Activated CD8-positive, alpha-beta T cell treated with anti-CD3 and anti-CD28 coated beads for 36 hours (primary cell): Measurements from ENCODE around the gene SLX4IP. TPM values are rescaled to one million over a fixed set of nuclear protein-coding genes. Genes with fewer than 3 reads are reported as not detected.

Source experiments
- ATAC-seq: fragments of 200-7000 bp; cut with Tn5 transposase; one replicate; pipeline ENCODE4 v1.10.0; 2021; ENCODE audit warnings: mild to moderate bottlenecking, moderate library complexity
- CTCF ChIA-PET: fragments of 350-600 bp; sonication (Branson Sonifier 250); formaldehyde crosslinking; loops from one replicate; lab custom pipeline; 2021; ENCODE audit warnings: antibody characterized with exemption; lab: Charles Lee
- POLR2A ChIA-PET: fragments of 350-600 bp; sonication (Branson Sonifier 250); formaldehyde crosslinking; loops from one replicate; lab custom pipeline; 2021; ENCODE audit warnings: antibody characterized with exemption; lab: Charles Lee
- DNase-seq: peaks from one replicate; pipeline ENCODE4 v3.0.0-alpha.2; 2020
- H3K27ac Mint-ChIP-seq: one replicate; pipeline ENCODE4 v1.8.0; 2021; ENCODE audit warnings: mild to moderate bottlenecking, mixed read lengths
- H3K27me3 Mint-ChIP-seq: one replicate; pipeline ENCODE4 v1.8.0; 2021; ENCODE audit warnings: mixed read lengths
- H3K36me3 Mint-ChIP-seq: one replicate; pipeline ENCODE4 v1.8.0; 2021; ENCODE audit warnings: low read depth, mixed read lengths
- H3K4me1 Mint-ChIP-seq: one replicate; pipeline ENCODE4 v1.8.0; 2021; ENCODE audit warnings: low read depth, mixed read lengths
- H3K4me3 Mint-ChIP-seq: one replicate; pipeline ENCODE4 v1.8.0; 2021; ENCODE audit warnings: mild to moderate bottlenecking, moderate library complexity, mixed read lengths
- H3K9me3 Mint-ChIP-seq: one replicate; pipeline ENCODE4 v1.8.0; 2021; ENCODE audit warnings: mixed read lengths
- intact Hi-C: fragments of 100-400 bp; cut with micrococcal nuclease; formaldehyde crosslinking; loops from one replicate; pipeline ENCODE4 v1.10.0; 2022
- total RNA-seq, 2 experiments: library from RNA; stranded (reverse); gene quantifications; one replicate each; pipeline ENCODE4 v1.2.3, GENCODE V29; 2021
- TF ChIP-seq, protein P1 (sequence below): fragments of 200-600 bp; IDR thresholded peaks from one replicate; pipeline ENCODE4 v1.8.0; 2022; ENCODE audit warnings: antibody characterized with exemption, mild to moderate bottlenecking

Gene SLX4IP
- total RNA-seq, 2 experiments from 2014 or later, result 6.5 to 7.3 TPM

DNA sequence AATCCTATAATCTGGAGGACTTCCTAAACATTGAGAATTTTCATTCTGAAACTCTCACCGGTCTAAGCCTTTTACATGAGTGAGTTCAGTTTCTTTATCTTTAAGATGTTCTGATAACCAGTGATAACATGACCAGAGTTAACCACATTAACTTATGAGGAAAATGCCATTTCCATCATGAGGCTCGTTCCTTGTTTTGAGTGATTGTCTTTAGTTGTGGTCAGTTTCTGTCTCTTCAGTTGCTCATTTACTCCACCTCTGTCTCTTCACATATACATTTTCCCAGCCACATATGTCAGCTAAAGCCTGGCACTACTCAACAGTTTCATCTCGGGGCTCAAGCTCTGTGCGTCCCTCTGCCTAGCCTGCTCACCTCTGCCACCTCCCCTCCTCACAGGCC lies 168.3 kb downstream of the SLX4IP start:
- ChIA-PET POLR2A (no interaction called here), CTCF (no interaction called here)
- ATAC-seq (peak; percentile 47), DNase-seq (peak; percentile 6)
- Mint-ChIP-seq H3K27ac (no peak overlapping the region), H3K9me3 (no peaks in the 10 kb centered on the region), H3K36me3 (peaks cover 24% of the 10 kb centered on the region), H3K27me3 (no peaks in the 10 kb centered on the region), H3K4me3 (no peak overlapping the region), H3K4me1 (peaks cover 17% of the 10 kb centered on the region)
- TF ChIP-seq, protein P1, sequence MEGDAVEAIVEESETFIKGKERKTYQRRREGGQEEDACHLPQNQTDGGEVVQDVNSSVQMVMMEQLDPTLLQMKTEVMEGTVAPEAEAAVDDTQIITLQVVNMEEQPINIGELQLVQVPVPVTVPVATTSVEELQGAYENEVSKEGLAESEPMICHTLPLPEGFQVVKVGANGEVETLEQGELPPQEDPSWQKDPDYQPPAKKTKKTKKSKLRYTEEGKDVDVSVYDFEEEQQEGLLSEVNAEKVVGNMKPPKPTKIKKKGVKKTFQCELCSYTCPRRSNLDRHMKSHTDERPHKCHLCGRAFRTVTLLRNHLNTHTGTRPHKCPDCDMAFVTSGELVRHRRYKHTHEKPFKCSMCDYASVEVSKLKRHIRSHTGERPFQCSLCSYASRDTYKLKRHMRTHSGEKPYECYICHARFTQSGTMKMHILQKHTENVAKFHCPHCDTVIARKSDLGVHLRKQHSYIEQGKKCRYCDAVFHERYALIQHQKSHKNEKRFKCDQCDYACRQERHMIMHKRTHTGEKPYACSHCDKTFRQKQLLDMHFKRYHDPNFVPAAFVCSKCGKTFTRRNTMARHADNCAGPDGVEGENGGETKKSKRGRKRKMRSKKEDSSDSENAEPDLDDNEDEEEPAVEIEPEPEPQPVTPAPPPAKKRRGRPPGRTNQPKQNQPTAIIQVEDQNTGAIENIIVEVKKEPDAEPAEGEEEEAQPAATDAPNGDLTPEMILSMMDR, result no peak
- intact Hi-C loops, result no loop called here

DNA sequence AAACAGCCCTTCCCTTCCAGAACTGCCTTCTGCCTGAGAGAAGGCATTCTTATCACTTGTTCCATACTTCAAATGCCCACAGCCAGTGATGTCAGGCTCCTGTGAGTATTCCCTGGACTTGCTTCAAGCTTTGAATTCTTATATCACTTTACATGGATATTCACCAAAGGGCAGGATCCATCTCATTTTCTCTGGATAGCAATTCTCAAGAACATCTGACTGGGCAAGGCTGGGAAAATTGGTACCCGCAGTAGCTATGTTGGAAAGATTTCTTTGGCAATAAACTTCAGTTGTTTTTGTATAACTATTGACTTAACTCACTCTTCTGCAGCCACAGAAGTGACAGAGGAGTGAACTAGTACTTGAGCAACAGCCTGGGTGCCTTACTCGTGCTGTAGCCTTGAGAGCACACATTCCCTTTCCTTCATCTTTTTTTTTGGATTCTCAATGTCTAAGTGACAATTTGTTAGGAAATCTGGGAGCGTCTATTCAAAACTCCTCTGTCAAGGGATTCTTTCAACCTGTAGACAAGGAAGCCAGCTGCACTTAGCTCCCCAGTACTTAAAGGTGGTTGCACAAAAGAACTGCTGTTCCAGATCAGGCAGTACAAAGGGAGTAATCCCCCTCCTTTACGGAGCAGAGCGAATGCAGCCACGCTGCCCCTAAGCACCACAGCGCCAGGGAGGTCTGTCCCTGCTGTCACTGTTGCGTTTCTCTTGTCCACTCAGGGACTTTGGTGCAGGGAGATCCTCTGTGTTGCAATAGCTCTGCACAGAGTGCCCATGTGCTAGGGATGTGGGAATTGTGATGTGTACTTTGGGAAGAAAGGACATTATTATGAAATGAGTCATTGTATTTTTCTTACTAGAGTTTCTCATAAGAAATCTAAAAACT lies 169.1 kb downstream of the SLX4IP start:
- Mint-ChIP-seq H3K9me3 (no peaks in the 10 kb centered on the region), H3K27ac (no peak overlapping the region), H3K36me3 (peaks cover 24% of the 10 kb centered on the region), H3K4me1 (peaks cover 9% of the 10 kb centered on the region), H3K27me3 (no peaks in the 10 kb centered on the region), H3K4me3 (no peak overlapping the region)
- DNase-seq, result no peak
- TF ChIP-seq, protein P1, result no peak
- no peak for ATAC-seq
- intact Hi-C loops, result no loop called here
- ChIA-PET POLR2A (no interaction called here), CTCF (no interaction called here)

- no peak overlapping the region for H3K27ac Mint-ChIP-seq
- ChIA-PET CTCF (interaction anchor here (1.4 kb wide), 1 partner anchor 47 kb away, joined by 5 read pairs; no protein-coding TSS in a partner anchor), POLR2A (no interaction called here)
- peaks cover 24% of the 10 kb centered on the region for H3K36me3 Mint-ChIP-seq
- intact Hi-C loops, result no loop called here
- H3K4me3 Mint-ChIP-seq, result no peak overlapping the region
- H3K27me3 Mint-ChIP-seq, result no peaks in the 10 kb centered on the region
- no peaks in the 10 kb centered on the region for H3K9me3 Mint-ChIP-seq
- TF ChIP-seq, protein P1, result no peak
- ATAC-seq, result no peak
- DNase-seq, result no peak
- peaks cover 8% of the 10 kb centered on the region for H3K4me1 Mint-ChIP-seq
Observed at GRCh38 chr20:10604865-10605440, 169.8 kb downstream of the SLX4IP start.

DNA sequence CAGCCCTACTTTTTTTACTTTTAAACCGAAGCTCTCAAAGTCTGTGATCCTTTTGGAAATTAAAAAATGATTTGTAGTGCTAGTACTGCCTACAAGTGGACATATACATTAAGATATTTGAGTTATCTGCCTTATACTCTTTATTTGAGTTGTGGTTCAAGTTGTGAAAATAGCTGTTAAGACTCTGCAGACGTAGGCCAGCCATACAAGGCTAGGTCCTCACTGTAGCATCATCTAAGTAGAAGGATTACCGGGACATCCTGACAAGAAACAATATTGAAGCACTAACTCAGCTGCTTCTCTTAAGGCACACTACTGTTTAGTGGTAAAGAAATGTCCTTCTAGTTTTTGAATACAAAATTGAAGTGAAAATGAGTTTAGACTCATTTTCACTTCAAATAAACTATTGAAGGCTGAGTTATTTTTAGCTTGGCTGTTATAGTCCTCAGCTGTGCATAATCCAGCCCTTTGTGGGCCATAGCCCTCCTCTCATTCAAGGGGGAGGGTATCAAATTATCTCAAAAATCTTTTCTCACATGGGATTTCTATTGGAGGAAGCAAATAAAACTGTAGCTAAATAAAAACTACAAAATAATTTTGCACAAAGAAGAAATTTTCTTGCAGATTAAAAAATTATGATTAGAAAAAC lies 170.6 kb downstream of the SLX4IP start:
- H3K4me3 Mint-ChIP-seq, result no peak overlapping the region
- TF ChIP-seq, protein P1, result no peak
- peaks cover 20% of the 10 kb centered on the region for H3K36me3 Mint-ChIP-seq
- POLR2A ChIA-PET, result no interaction called here
- ATAC-seq, result no peak
- no peak for DNase-seq
- intact Hi-C loops, result no loop called here
- H3K27me3 Mint-ChIP-seq, result no peaks in the 10 kb centered on the region
- H3K9me3 Mint-ChIP-seq, result no peaks in the 10 kb centered on the region
- H3K4me1 Mint-ChIP-seq, result peaks cover 8% of the 10 kb centered on the region
- no peak overlapping the region for H3K27ac Mint-ChIP-seq
- CTCF ChIA-PET, result interaction anchor here (1.4 kb wide), 1 partner anchor 48 kb away, joined by 5 read pairs; no protein-coding TSS in a partner anchor
